Gastroesophageal sphincter (tissue), 3 donors: ENCODE results near the gene CYP1A1.

Experiments
- CTCF ChIP-seq, 4 experiments: fragments of 200-600 bp in 2 of 4; fragments of 450-650 bp in 2 of 4; sonication (generic) in 1 of 4; IDR thresholded peaks; one replicate each; pipeline ENCODE4 v1.5.1; 2017 to 2019; ENCODE audit warnings: antibody characterized with exemption in 4 of 4, mild to moderate bottlenecking in 2 of 4, moderate library complexity in 2 of 4
- EP300 ChIP-seq: sonication (generic); formaldehyde crosslinking; IDR thresholded peaks from one replicate; pipeline ENCODE4 v1.6.1; 2017; ENCODE audit warnings: antibody characterized with exemption, mild to moderate bottlenecking
- POLR2A ChIP-seq, 2 donors: fragments of 450-650 bp; IDR thresholded peaks; one replicate each; pipeline ENCODE4 v1.6.1; 2017; ENCODE audit warnings: antibody characterized with exemption in 2 of 2, mild to moderate bottlenecking in 2 of 2, moderate library complexity in 1 of 2
- POLR2AphosphoS5 ChIP-seq: sonication (generic); formaldehyde crosslinking; IDR thresholded peaks from one replicate; pipeline ENCODE4 v1.6.1; 2017; ENCODE audit warnings: antibody characterized with exemption

- no peak for TF ChIP-seq CTCF (IDR thresholded peaks at IDR 0.05)
- no peak for TF ChIP-seq EP300
- no peak for TF ChIP-seq POLR2A (IDR thresholded peaks at IDR 0.05)
- no peak for TF ChIP-seq POLR2AphosphoS5
Observed at GRCh38 chr15:74716651-74717050, 8.7 kb downstream of the CYP1A1 start.
